Measurements from ENCODE around the gene PRR35.
"Not testable (repeated sequence)": the region's sequence is repeated elsewhere in the genome, so short reads cannot be mapped to it uniquely, and the experiment has no call there.

Gene PRR35

DNA sequence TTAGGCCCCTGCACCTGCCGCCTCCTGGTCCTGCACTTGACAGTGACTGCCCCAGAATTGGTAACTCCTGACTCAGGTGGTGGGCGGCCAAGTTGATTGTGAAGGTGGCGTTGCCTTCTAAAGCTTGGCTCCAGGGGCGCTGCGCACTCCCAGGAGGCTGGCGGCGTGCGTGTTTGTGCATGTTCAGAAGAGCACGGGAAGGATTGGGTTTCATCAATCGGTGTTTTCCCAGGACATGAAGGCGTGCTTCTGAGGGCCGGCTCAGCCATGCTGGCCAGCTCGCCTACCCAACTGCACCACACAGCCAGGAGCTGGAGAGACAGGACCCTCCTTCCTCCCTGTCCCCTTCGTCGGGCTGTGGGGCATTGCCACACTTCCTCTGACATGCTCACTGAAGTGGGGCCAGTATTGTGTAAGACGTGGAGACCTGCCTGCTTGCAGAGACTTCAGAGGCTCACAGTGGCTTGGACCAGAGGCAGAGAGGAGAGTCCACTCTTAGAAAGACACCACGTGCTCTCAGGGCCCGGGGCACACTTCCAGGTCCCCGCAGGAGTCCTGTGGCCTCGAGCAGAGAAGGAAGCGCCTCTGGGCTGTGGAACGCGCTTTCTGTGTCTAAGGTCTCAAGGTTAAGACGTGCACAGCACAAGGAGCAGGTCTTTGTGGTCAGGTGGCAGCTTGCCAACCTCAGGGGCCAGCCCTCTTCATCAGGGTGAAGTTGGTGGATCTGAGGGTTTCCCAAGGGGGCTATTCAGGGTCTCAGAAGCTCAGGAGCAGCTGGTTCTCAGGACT, 32.5 kb downstream of the PRR35 start:
- no peak for TF ChIP-seq CTCF (IDR thresholded peaks at IDR 0.05; ENCODE audit: extremely low read depth, missing control alignments)
- no peak for DNase-seq (ENCODE audit: low spot score)

DNA sequence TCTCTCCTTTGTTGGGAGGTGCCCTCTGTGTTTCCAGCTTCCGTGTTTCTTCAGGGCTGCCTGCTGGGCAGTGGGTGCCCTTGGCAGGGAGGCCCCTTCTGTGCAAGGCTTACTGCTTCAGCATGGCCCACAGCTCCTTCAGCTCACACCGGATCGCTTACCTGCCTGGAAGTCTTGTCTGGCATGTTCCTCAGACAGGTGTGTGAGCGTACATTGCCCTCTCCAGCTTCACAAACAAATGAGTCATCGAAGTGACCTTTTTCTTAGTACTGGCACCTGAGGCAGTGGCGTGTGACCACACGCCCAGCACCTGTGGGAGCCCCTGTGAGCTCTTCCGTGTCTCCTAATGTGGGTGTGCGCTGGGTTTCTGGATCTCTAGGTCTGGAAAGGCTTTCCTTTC, 33.2 kb downstream of the PRR35 start:
- DNase-seq (ENCODE audit: low spot score): no peak
- TF ChIP-seq CTCF (IDR thresholded peaks at IDR 0.05; ENCODE audit: extremely low read depth, missing control alignments): no peak

DNA sequence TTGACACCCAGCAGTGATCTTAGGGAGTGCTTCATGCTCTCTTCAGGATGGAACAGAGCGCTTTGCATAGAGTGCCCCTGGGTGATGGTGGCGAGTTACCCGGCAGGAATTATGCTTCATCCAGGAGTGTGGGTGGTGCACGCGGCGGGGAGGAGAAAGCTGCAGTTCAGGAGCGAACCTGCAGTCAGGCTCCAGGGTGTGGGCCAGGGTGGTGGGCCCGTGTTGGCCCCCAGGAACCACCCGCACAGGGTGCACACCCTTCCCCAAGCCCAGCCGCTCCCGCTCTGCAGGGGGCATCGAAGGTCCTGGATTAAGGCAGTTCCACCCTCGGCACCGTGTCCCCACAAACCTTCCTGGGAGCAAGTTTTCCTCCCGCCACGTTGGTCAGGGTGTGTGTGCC, 33.6 kb downstream of the PRR35 start:
- TF ChIP-seq CTCF (IDR thresholded peaks at IDR 0.05; ENCODE audit: extremely low read depth, missing control alignments): no peak
- DNase-seq (ENCODE audit: low spot score): no peak

GRCh38 chr16:595094-595528, 34.9 kb downstream of the PRR35 start:
- no peak for DNase-seq (ENCODE audit: low spot score)
- TF ChIP-seq CTCF (IDR thresholded peaks at IDR 0.05; ENCODE audit: extremely low read depth, missing control alignments): no peak

- no peak for TF ChIP-seq CTCF (IDR thresholded peaks at IDR 0.05; ENCODE audit: extremely low read depth, missing control alignments)
- DNase-seq (ENCODE audit: low spot score): no peak
Measured at GRCh38 chr16:595942-596735, 35.9 kb downstream of the PRR35 start.

DNA sequence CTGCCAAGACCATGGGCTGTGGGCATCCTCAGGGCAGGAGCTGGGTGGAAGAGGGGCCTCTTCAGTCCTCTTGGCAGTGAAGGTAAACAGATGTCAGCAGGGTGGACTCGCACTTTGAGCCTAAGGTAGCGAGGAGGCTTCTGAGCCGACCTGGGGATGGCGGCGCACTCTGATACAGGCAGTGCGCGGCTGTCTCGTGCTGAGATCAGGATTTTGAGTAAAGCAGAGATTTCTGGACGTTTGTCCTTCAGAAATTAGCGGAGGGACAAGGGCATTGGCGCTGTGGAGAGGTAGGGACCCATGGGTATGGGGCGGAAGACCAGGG, 36.5 kb downstream of the PRR35 start:
- no peak for DNase-seq (ENCODE audit: low spot score)

DNA sequence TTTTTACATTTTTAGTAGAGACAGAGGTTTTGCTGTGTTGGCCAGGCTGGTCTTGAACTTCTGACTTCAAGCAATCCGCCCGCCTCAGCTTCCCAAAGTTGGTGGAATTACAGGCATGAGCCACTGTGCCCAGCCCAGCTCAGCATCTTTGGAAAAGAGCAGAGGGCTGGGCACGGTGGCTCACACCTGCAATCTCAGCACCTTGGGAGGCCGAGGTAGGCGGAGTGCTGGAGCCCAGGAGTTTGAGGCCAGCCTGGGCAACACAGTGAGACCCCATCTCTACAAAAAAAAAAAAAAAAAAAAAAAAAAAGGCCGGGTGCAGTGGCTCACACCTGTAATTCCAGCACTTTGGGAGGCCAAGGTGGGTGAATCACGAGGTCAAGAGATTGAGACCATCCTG, 37.5 kb downstream of the PRR35 start:
- not testable (repeated sequence) for DNase-seq (ENCODE audit: low spot score)

More for the DNA sequence above, 36.5 kb downstream of the PRR35 start:
- no peak for TF ChIP-seq CTCF (IDR thresholded peaks at IDR 0.05; ENCODE audit: extremely low read depth, missing control alignments)

All from GM20000 (cell line).